ENCODE results near the gene MEG3. TPM values are rescaled to one million over a fixed set of nuclear protein-coding genes. Genes with fewer than 3 reads are reported as not detected.

MEG3 gene
- total RNA-seq (2021; ENCODE audit: unreplicated experiment): 62.4 TPM
- 35.4 TPM for polyA plus RNA-seq (2012; ENCODE audit: insufficient read length)
- percentile 82 among the genes with signal in this experiment for Bru-seq, nascent RNA
- percentile 87 among the genes with signal in this experiment for BruChase-seq, experiment 1, labeled RNA remaining after a 2-hour chase
- percentile 92 among the genes with signal in this experiment for BruChase-seq, experiment 2, labeled RNA remaining after a 6-hour chase
- long read RNA-seq, full-length matches to known transcripts: 47 of 62 reads
- long read RNA-seq, partial matches to known transcripts: 5 of 62 reads
- long read RNA-seq, other reads (novel, unspliced or antisense): 10 of 62 reads

- Histone ChIP-seq H3K4me1 (ENCODE audit: control insufficient read depth, insufficient read depth, low read length) (peaks cover 4% of the 10 kb centered on the region; the same call in 1 of the 2 replicates), H3K9me3 (ENCODE audit: control insufficient read depth, insufficient read depth, low read depth, low read length) (no peaks in the 10 kb centered on the region), H3K27ac (ENCODE audit: low read length) (peak within 1 kb of the TSS; percentile 60), H3K36me3 (ENCODE audit: control insufficient read depth, insufficient read depth, low read length) (no peaks in the 10 kb centered on the region), H3K4me3 (ENCODE audit: low read depth in 2 of 2, low read length in 2 of 2) (peak within 1 kb of the TSS; percentile 55 to 83), H3K27me3 (ENCODE audit: control insufficient read depth, insufficient read depth, low read length) (no peaks in the 10 kb centered on the region)
- POLR2A ChIA-PET: no interaction called here
- in situ Hi-C loops (cut with HindIII; ENCODE audit: low pct_unique_long_range_greater_than_20kb, low sequenced_read_pairs) (no loop called here), intact Hi-C loops (cut with micrococcal nuclease; ENCODE audit: unreplicated experiment) (loop anchor here (5.0 kb wide), 1 partner anchor 159 kb away; no protein-coding TSS in a partner anchor)
- peak; percentile 61 for ATAC-seq
- BruUV-seq (replicated peaks): no TSS peak
- CTCF ChIA-PET: no interaction called here
- TF ChIP-seq REST (IDR thresholded peaks at IDR 0.05; ENCODE audit: insufficient read depth in 1 of 2, low read depth in 2 of 2, low read length in 1 of 2) (no peak), SIN3A (IDR thresholded peaks at IDR 0.05; ENCODE audit: borderline replicate concordance, insufficient read depth, low read depth, low read length) (no peak), POLR2AphosphoS5 (IDR thresholded peaks at IDR 0.05; ENCODE audit: low read depth, low read length) (peak; percentile 91), CTCF (IDR thresholded peaks at IDR 0.05) (no peak), TCF7L2 (IDR thresholded peaks at IDR 0.05; ENCODE audit: low read depth, low read length) (no peak)
- no peak for DNase-seq (ENCODE audit: low read depth, low spot score)
Measured at GRCh38 chr14:100825713-100826331, at the start of gene MEG3. TSS of gene MEG3 (plus strand) at chr14:100826118.

- Histone ChIP-seq H3K27ac (ENCODE audit: low read length) (no peak overlapping the region), H3K36me3 (ENCODE audit: control insufficient read depth, insufficient read depth, low read length) (no peaks in the 10 kb centered on the region), H3K4me1 (ENCODE audit: control insufficient read depth, insufficient read depth, low read length) (no peaks in the 10 kb centered on the region), H3K9me3 (ENCODE audit: control insufficient read depth, insufficient read depth, low read depth, low read length) (no peaks in the 10 kb centered on the region), H3K27me3 (ENCODE audit: control insufficient read depth, insufficient read depth, low read length) (no peaks in the 10 kb centered on the region), H3K4me3 (ENCODE audit: low read depth in 2 of 2, low read length in 2 of 2) (no peak overlapping the region)
- no TSS peak for BruUV-seq (replicated peaks)
- intact Hi-C loops (cut with micrococcal nuclease; ENCODE audit: unreplicated experiment): no loop called here
- no peak for ATAC-seq
- no peak for TF ChIP-seq SIN3A (IDR thresholded peaks at IDR 0.05; ENCODE audit: borderline replicate concordance, insufficient read depth, low read depth, low read length)
- no peak for TF ChIP-seq POLR2AphosphoS5 (IDR thresholded peaks at IDR 0.05; ENCODE audit: low read depth, low read length)
- TF ChIP-seq REST (IDR thresholded peaks at IDR 0.05; ENCODE audit: insufficient read depth in 1 of 2, low read depth in 2 of 2, low read length in 1 of 2): no peak
- TF ChIP-seq TCF7L2 (IDR thresholded peaks at IDR 0.05; ENCODE audit: low read depth, low read length): no peak
- no peak for TF ChIP-seq CTCF (IDR thresholded peaks at IDR 0.05)
- CTCF ChIA-PET: no interaction called here
- POLR2A ChIA-PET: no interaction called here
- in situ Hi-C loops (cut with HindIII; ENCODE audit: low pct_unique_long_range_greater_than_20kb, low sequenced_read_pairs): no loop called here
- DNase-seq (ENCODE audit: low read depth, low spot score): no peak
Measured at GRCh38 chr14:100776681-100777365, 49.1 kb upstream of the MEG3 start.

Measured in Panc1 (cell line).